ENCODE data around the gene IRF7.

Gene IRF7

DNA sequence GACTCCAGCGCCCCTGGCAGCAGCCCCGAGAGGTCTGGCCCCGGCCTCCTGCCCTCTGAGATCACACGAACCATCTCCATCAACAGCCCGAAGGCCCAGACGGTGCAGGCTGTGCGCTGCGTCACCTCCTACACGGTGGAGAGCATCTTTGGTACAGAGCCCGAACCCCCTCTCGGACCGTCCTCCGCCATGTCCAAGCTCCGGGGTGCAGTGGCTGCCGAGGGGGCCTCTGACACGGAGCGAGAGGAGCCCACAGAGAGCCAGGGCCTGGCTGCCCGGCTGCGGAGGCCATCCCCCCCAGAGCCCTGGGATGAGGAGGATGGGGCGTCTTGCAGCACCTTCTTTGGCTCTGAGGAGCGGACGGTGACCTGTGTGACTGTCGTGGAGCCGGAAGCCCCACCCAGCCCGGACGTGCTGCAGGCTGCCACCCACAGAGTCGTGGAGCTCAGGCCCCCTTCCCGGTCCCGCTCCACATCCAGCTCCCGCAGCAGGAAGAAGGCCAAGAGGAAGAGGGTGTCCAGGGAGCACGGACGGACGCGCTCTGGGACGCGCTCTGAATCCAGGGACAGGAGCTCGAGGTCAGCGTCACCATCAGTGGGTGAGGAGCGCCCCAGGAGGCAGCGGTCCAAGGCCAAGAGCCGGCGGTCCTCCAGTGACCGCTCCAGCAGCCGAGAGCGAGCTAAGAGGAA is 7.6 kb downstream of the IRF7 start:
- DNase-seq (ENCODE audit: low read depth) = no peak
- H3K4me3 ChIP-seq (ENCODE audit: low read depth, low read length) = no peak overlapping the region
- TF ChIP-seq POLR2A (IDR thresholded peaks at IDR 0.05; ENCODE audit: extremely low read depth, insufficient read length) = no peak
- TF ChIP-seq MAX (IDR thresholded peaks at IDR 0.05; ENCODE audit: low read depth, low read length) = no peak
- no peak for TF ChIP-seq CTCF (IDR thresholded peaks at IDR 0.05; ENCODE audit: low read depth, low read length)
- no peak for TF ChIP-seq MYC (IDR thresholded peaks at IDR 0.05; ENCODE audit: low read depth, low read length)

DNA sequence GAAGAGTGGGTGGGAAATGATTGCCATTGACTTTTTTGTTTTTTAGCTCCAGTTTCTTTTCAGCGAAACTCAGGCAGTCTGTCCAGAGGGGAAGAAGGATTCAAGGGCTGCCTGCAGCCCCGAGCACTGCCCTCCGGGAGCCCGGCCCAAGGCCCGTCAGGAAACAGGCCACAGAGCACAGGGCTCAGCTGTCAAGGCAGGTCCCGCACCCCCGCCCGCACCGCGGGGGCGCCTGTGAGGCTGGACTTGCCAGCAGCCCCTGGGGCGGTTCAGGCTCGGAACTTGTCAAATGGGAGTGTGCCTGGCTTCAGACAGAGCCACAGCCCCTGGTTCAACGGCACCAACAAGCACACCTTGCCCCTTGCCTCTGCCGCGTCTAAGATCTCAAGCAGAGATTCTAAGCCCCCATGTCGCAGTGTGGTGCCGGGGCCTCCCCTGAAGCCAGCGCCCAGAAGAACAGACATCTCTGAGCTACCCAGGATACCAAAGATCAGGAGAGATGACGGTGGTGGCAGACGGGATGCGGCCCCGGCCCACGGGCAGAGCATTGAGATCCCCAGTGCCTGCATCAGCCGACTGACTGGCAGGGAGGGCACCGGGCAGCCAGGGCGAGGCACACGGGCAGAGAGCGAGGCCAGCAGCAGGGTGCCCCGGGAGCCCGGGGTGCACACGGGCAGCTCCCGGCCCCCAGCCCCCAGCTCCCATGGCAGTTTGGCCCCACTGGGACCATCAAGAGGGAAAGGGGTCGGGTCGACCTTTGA is 8.6 kb downstream of the IRF7 start:
- TF ChIP-seq CTCF (IDR thresholded peaks at IDR 0.05; ENCODE audit: low read depth, low read length) (no peak), POLR2A (IDR thresholded peaks at IDR 0.05; ENCODE audit: extremely low read depth, insufficient read length) (no peak), MYC (IDR thresholded peaks at IDR 0.05; ENCODE audit: low read depth, low read length) (no peak)
- DNase-seq (ENCODE audit: low read depth) = no peak
- H3K4me3 ChIP-seq (ENCODE audit: low read depth, low read length) = no peak overlapping the region

DNA sequence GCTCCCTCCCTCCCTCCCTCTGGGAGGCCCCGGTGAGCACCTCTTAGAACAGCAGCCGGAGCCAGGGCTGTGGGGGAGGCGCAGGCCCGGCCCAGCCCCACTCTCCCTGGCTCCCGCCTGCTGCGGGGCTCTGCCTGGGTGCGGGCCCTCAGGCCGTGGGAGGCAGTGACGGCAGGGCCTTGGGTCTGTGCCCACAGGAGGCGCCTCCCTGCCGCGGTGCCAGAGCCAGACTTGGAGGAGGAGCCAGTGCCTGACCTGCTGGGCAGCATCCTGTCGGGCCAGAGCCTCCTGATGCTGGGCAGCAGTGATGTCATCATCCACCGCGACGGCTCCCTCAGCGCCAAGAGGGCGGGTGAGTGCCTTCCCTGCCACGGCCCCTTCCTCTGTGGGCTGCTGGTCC is 9.5 kb downstream of the IRF7 start:
- TF ChIP-seq MAX (IDR thresholded peaks at IDR 0.05; ENCODE audit: low read depth, low read length) = no peak
- TF ChIP-seq POLR2A (IDR thresholded peaks at IDR 0.05; ENCODE audit: extremely low read depth, insufficient read length) = no peak
- TF ChIP-seq MYC (IDR thresholded peaks at IDR 0.05; ENCODE audit: low read depth, low read length) = no peak
- no peak for TF ChIP-seq CTCF (IDR thresholded peaks at IDR 0.05; ENCODE audit: low read depth, low read length)
- H3K4me3 ChIP-seq (ENCODE audit: low read depth, low read length) = no peak overlapping the region
- no peak for DNase-seq (ENCODE audit: low read depth)

DNA sequence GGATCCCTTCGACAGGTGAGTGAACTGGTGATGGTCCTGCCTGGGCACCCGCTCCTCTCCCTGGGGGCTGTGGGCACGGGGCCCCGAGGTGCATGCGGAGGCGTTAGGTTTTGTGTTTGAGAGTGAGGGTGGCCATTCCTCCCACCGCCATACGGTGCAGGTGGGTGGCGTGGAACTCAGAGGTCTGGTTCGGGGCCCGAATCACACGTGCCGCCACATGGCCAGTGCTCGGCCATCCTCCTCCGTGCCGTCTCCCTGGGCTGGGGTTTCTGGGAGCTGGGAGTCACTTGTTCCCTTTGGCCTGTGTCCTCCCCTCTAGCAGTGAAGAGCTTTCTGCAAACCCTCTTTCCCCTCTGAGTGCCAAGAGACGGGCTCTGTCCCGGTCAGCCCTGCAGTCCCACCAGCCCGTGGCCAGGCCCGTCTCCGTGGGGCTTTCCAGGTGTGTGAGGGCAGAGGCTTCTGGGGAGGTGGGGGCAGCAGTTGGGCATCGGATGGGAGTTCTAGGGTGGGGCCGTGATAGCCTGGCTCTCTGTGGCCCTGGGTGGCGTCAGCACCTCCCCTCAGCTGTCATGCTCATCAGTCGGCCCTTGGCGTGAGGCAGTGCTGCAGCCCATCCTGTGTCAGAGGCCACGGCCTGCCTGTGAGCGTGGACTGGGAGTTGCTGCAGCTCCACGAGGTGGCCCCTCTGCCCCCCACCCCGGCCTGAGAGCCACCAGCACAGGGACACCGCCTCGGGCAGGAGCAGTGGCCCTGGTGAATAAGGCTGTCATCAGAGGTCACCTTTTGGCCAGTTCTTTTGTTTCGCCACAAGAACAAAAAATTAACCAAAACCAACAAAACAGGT is 10.2 kb downstream of the IRF7 start:
- H3K4me3 ChIP-seq (ENCODE audit: low read depth, low read length) = no peak overlapping the region
- no peak for DNase-seq (ENCODE audit: low read depth)
- TF ChIP-seq MAX (IDR thresholded peaks at IDR 0.05; ENCODE audit: low read depth, low read length) = no peak
- TF ChIP-seq CTCF (IDR thresholded peaks at IDR 0.05; ENCODE audit: low read depth, low read length) = no peak
- no peak for TF ChIP-seq POLR2A (IDR thresholded peaks at IDR 0.05; ENCODE audit: extremely low read depth, insufficient read length)
- no peak for TF ChIP-seq MYC (IDR thresholded peaks at IDR 0.05; ENCODE audit: low read depth, low read length)

GRCh38 chr11:603154-603553 is 12.6 kb downstream of the IRF7 start:
- DNase-seq (ENCODE audit: low read depth) = no peak
- H3K4me3 ChIP-seq (ENCODE audit: low read depth, low read length) = no peak overlapping the region
- TF ChIP-seq MYC (IDR thresholded peaks at IDR 0.05; ENCODE audit: low read depth, low read length) = no peak

DNA sequence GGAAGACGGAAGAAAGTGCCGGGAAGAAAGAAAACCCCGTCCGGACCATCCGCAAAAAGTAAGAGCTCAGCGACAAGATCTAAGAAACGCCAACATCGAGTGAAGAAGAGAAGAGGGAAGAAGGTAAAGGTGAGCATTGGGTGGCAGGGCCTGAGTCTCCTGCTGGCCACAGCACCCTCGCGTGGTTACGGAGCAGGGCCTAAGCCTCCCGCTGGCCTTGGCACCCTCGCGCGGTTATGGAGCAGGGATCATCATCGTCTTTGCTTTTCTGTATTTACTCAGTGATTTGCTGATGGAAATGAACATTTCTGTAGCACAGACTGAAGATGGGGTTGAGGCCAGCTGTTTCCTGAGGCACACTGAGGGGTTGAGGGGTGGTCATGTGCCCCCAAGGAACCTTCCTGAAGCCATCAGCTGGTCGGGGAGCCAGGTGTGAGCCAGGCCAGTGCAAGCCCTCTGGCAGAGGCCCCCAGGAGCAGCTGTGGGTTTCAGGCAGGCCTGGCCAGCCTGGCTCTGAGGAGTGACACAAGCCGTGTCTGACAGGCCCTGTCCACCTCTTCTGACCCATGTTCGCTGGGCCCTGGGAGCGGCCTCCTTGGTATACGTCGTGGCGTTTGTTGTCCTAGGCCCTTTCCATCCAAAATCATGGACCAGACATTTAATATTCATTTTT is 14.0 kb downstream of the IRF7 start:
- no peak overlapping the region for H3K4me3 ChIP-seq (ENCODE audit: low read depth, low read length)
- no peak for TF ChIP-seq CTCF (IDR thresholded peaks at IDR 0.05; ENCODE audit: low read depth, low read length)
- TF ChIP-seq MAX (IDR thresholded peaks at IDR 0.05; ENCODE audit: low read depth, low read length) = no peak
- TF ChIP-seq MYC (IDR thresholded peaks at IDR 0.05; ENCODE audit: low read depth, low read length) = no peak
- TF ChIP-seq POLR2A (IDR thresholded peaks at IDR 0.05; ENCODE audit: extremely low read depth, insufficient read length) = no peak
- DNase-seq (ENCODE audit: low read depth) = no peak
